SK-N-SH treated with all-trans-retinoic acid at 6 μM for 48 hours (cell line): ENCODE measurements around the gene CEACAM18.
"Not testable (repeated sequence)": the region's sequence is repeated elsewhere in the genome, so short reads cannot be mapped to it uniquely, and the experiment has no call there.

ENCODE experiments used
- CREB5 ChIP-seq: fragments of 250-450 bp; sonication (Bioruptor Pico); IDR thresholded peaks from 2 replicates; pipeline ENCODE4 v1.5.1; 2020; ENCODE audit warnings: low read depth, mild to moderate bottlenecking, moderate library complexity
- ESRRG ChIP-seq: fragments of 250-450 bp; sonication (Bioruptor Pico); IDR thresholded peaks from 2 replicates; pipeline ENCODE4 v1.6.1; 2021; ENCODE audit warnings: mild to moderate bottlenecking
- PATZ1 ChIP-seq: fragments of 250-450 bp; sonication (Bioruptor Pico); IDR thresholded peaks from 2 replicates; pipeline ENCODE4 v1.8.0; 2020; ENCODE audit warnings: mild to moderate bottlenecking, moderate library complexity, borderline replicate concordance
- POU6F1 ChIP-seq: fragments of 250-450 bp; sonication (Bioruptor Pico); IDR thresholded peaks from 2 replicates; pipeline ENCODE4 v1.8.0; 2021; ENCODE audit warnings: low read depth, mild to moderate bottlenecking, moderate library complexity, borderline replicate concordance
- RARB ChIP-seq: fragments of 250-450 bp; sonication (Bioruptor Pico); IDR thresholded peaks from 2 replicates; pipeline ENCODE4 v1.8.0; 2021; ENCODE audit warnings: mild to moderate bottlenecking, moderate library complexity
- SNAI2 ChIP-seq: fragments of 250-450 bp; sonication (Bioruptor Pico); IDR thresholded peaks from 2 replicates; pipeline ENCODE4 v1.5.0; 2020; ENCODE audit warnings: mild to moderate bottlenecking, moderate library complexity
- ZC3H10 ChIP-seq: fragments of 250-450 bp; sonication (Bioruptor Pico); IDR thresholded peaks from 2 replicates; pipeline ENCODE4 v1.5.1; 2021; ENCODE audit warnings: mild to moderate bottlenecking, moderate library complexity
- ZFP3 ChIP-seq: fragments of 250-450 bp; sonication (Bioruptor Pico); IDR thresholded peaks from 2 replicates; pipeline ENCODE4 v1.5.0; 2020; ENCODE audit warnings: mild to moderate bottlenecking, moderate library complexity
- ZNF70 ChIP-seq: fragments of 450-650 bp; formaldehyde crosslinking; IDR thresholded peaks from 2 replicates; pipeline ENCODE4 v1.5.0; 2020; ENCODE audit warnings: mild to moderate bottlenecking, moderate library complexity
- TF ChIP-seq, protein P1 (sequence below): fragments of 250-450 bp; sonication (Bioruptor Pico); IDR thresholded peaks from 2 replicates; pipeline ENCODE4 v1.5.0; 2020; ENCODE audit warnings: mild to moderate bottlenecking, moderate library complexity

DNA sequence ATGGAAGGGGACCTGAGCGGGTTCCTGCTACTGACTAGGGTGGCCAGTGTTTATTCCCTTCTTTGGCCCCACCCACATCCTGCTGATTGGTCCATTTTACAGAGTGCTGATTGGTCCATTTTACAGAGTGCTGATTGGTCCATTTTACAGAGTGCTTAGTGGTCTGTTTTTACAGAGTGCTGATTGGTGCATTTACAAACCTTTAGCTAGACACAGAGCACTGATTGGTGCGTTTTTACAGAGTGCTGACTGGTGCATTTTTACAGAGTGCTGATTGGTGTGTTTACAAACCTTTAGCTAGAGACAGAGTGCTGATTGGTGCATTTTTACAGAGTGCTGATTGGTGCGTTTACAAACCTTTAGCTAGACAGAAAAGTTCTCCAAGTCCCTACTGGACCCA is 30.8 kb upstream of the CEACAM18 start:
- TF ChIP-seq ZC3H10 (CRISPR knock-in tag); POU6F1 (CRISPR knock-in tag); PATZ1 (CRISPR knock-in tag); RARB (CRISPR knock-in tag); SNAI2 (CRISPR knock-in tag); ESRRG (CRISPR knock-in tag); CREB5; ZFP3 (CRISPR knock-in tag); ZNF70 (CRISPR knock-in tag): not testable (repeated sequence)
- TF ChIP-seq, protein P1, sequence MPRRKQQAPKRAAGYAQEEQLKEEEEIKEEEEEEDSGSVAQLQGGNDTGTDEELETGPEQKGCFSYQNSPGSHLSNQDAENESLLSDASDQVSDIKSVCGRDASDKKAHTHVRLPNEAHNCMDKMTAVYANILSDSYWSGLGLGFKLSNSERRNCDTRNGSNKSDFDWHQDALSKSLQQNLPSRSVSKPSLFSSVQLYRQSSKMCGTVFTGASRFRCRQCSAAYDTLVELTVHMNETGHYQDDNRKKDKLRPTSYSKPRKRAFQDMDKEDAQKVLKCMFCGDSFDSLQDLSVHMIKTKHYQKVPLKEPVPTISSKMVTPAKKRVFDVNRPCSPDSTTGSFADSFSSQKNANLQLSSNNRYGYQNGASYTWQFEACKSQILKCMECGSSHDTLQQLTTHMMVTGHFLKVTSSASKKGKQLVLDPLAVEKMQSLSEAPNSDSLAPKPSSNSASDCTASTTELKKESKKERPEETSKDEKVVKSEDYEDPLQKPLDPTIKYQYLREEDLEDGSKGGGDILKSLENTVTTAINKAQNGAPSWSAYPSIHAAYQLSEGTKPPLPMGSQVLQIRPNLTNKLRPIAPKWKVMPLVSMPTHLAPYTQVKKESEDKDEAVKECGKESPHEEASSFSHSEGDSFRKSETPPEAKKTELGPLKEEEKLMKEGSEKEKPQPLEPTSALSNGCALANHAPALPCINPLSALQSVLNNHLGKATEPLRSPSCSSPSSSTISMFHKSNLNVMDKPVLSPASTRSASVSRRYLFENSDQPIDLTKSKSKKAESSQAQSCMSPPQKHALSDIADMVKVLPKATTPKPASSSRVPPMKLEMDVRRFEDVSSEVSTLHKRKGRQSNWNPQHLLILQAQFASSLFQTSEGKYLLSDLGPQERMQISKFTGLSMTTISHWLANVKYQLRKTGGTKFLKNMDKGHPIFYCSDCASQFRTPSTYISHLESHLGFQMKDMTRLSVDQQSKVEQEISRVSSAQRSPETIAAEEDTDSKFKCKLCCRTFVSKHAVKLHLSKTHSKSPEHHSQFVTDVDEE = not testable (repeated sequence)
